K562 (cell line): ENCODE results near the gene YBX1. TPM values are rescaled to one million over a fixed set of nuclear protein-coding genes. Genes with fewer than 3 reads are reported as not detected.

Experiments
- CHCHD3 ChIP-seq: fragments of 250-450 bp; sonication (Bioruptor Pico); IDR thresholded peaks from 2 replicates; pipeline ENCODE4 v2.1.2; 2022; ENCODE audit warnings: mild to moderate bottlenecking
- EP300 ChIP-seq: IDR thresholded peaks from 2 replicates; pipeline ENCODE4 v1.6.1; 2012; ENCODE audit warnings: low read length, improper control_type of control experiment
- HOXB6 ChIP-seq: fragments of 250-450 bp; sonication (Bioruptor Pico); IDR thresholded peaks from 2 replicates; pipeline ENCODE4 v1.5.1; 2022; ENCODE audit warnings: mild to moderate bottlenecking, borderline replicate concordance
- LEF1 ChIP-seq: fragments of 450-650 bp; IDR thresholded peaks from 2 replicates; pipeline ENCODE4 v1.6.1; 2016; ENCODE audit warnings: mild to moderate bottlenecking
- MAZ ChIP-seq, 2 experiments: fragments of 450-650 bp in 1 of 2; sonication (generic) in 1 of 2; formaldehyde crosslinking; IDR thresholded peaks in 1 of 2; conservative IDR thresholded peaks in 1 of 2; 2 replicates each; pipeline versions ENCODE4 v1.4.0 to v1.5.0; 2020; ENCODE audit warnings: mild to moderate bottlenecking in 1 of 2, missing genetic modification reagents in 1 of 2
- PML ChIP-seq: IDR thresholded peaks from 2 replicates; pipeline ENCODE4 v1.6.1; 2012; ENCODE audit warnings: low read length, inconsistent platforms
- SIX5 ChIP-seq, 2 experiments: IDR thresholded peaks; 2 replicates each; pipeline ENCODE4 v1.6.1; 2011; ENCODE audit warnings: low read length in 2 of 2, borderline replicate concordance in 1 of 2, low read depth in 1 of 2, mild to moderate bottlenecking in 1 of 2, moderate library complexity in 1 of 2; ENCODE audit not compliant: insufficient read depth in 1 of 2
- SNIP1 ChIP-seq: fragments of 450-650 bp; IDR thresholded peaks from 2 replicates; pipeline ENCODE4 v1.7.1; 2017; ENCODE audit warnings: low read depth, mild to moderate bottlenecking
- TEAD2 ChIP-seq: fragments of 450-650 bp; IDR thresholded peaks from 2 replicates; pipeline ENCODE4 v1.6.1; 2016; ENCODE audit warnings: missing genetic modification characterization, control low read depth, missing compliant biosample characterization
- ZNF133 ChIP-seq: fragments of 250-450 bp; sonication (Bioruptor Pico); IDR thresholded peaks from 2 replicates; pipeline ENCODE4 v1.4.0; 2020; ENCODE audit warnings: mild to moderate bottlenecking
- ZNF146 ChIP-seq: IDR thresholded peaks from one replicate; pipeline ENCODE4 v1.6.1; 2018; ENCODE audit warnings: missing compliant biosample characterization; ENCODE audit not compliant: unreplicated experiment
- polyA plus RNA-seq, 8 experiments: library from polyadenylated mRNA; depleted of rRNA in 4 of 8; stranded (reverse) in 5 of 8; unstranded in 3 of 8; fragments of >200 nt; fragmentation: Nextera tagmentation in 2 of 8; fragmentation: Illumina TruSeq in 1 of 8; extraction: Ambion mirVana in 2 of 8; extraction: Trizol in 1 of 8; gene quantifications; 2 replicates each; pipeline versions ENCODE4 v1.2.1 to v1.2.3, GENCODE V29; 2011 to 2014; ENCODE audit warnings: inconsistent platforms in 1 of 8, missing spikeins in 1 of 8
- total RNA-seq, 7 experiments: library from RNA; depleted of rRNA in 6 of 7; stranded (reverse); fragments of >200 nt in 6 of 7; fragmentation: Illumina TruSeq in 2 of 7; extraction: Trizol in 2 of 7; gene quantifications; 2 replicates each; pipeline versions ENCODE4 v1.2.1 to v1.2.3, GENCODE V29; 2011 to 2021; ENCODE audit warnings: low replicate concordance in 1 of 7
- TF ChIP-seq, protein P1 (sequence below): fragments of 450-650 bp; formaldehyde crosslinking; IDR thresholded peaks from 2 replicates; pipeline ENCODE4 v1.4.0; 2020; ENCODE audit warnings: mild to moderate bottlenecking, mixed read lengths
- TF ChIP-seq, protein P2 (sequence below): fragments of 450-650 bp; formaldehyde crosslinking; IDR thresholded peaks from 2 replicates; pipeline ENCODE4 v1.4.0; 2022; ENCODE audit warnings: mild to moderate bottlenecking, moderate library complexity
- TF ChIP-seq, protein P3 (sequence below): fragments of 250-450 bp; sonication (Bioruptor Pico); IDR thresholded peaks from 2 replicates; pipeline ENCODE4 v1.8.0; 2022; ENCODE audit warnings: inconsistent platforms
- TF ChIP-seq, protein P4 (sequence below): fragments of 250-450 bp; sonication (Bioruptor Pico); IDR thresholded peaks from 2 replicates; pipeline ENCODE4 v1.5.1; 2021; ENCODE audit warnings: mild to moderate bottlenecking
- TF ChIP-seq, protein P5 (sequence below): fragments of 450-650 bp; IDR thresholded peaks from 2 replicates; pipeline ENCODE4 v1.6.1; 2017; ENCODE audit warnings: antibody characterized with exemption
- TF ChIP-seq, protein P6 (sequence below): fragments of 450-650 bp; conservative IDR thresholded peaks from 2 replicates; pipeline ENCODE4 v1.6.1; 2016; ENCODE audit warnings: missing genetic modification characterization, low read depth, mild to moderate bottlenecking, control low read depth, missing compliant biosample characterization

YBX1 gene
- total and polyA plus RNA-seq, 9 of the 15 experiments (the other 6 are each of a cell fraction or from before 2014, with no cell fraction given), result 363 to 1,955 (median 1,216) TPM

DNA sequence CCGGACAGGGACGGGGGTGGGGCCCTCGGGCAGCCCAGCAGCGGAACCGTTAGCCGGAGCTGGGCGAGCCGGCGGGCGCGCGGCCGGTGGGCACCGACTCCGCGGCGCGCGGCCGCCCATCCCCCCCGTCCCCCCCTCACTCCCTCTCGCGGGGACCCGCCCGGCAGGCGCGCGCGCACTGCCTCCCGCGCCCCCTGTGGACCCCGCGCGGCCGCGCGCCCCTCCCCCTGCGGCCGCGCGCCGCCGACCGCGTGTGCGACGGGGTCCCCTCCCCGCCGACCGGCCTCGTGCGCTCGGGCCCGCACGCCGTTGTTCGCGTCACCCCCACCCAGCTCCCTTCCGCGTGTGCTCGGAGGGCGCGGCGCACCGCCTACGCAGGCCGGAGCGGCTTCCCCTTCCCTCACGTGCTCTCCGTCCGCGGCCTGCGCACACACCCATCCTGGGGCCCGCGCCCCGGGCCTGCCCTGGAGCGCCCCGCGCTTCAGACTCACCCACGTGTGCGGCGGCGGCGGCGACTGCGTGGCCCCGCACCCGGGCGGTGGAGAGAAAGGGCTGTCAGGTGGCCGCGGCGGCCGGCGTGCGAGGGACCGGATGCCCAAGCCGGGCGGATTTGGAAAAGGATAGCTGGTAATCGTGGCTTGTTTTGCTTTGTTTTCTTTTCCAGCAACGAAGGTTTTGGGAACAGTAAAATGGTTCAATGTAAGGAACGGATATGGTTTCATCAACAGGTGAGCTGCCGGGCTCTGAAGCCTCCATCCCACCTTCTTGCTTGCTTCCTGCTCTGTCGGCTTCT is 717 bp downstream of the YBX1 start (continued):
- TF ChIP-seq, protein P1, sequence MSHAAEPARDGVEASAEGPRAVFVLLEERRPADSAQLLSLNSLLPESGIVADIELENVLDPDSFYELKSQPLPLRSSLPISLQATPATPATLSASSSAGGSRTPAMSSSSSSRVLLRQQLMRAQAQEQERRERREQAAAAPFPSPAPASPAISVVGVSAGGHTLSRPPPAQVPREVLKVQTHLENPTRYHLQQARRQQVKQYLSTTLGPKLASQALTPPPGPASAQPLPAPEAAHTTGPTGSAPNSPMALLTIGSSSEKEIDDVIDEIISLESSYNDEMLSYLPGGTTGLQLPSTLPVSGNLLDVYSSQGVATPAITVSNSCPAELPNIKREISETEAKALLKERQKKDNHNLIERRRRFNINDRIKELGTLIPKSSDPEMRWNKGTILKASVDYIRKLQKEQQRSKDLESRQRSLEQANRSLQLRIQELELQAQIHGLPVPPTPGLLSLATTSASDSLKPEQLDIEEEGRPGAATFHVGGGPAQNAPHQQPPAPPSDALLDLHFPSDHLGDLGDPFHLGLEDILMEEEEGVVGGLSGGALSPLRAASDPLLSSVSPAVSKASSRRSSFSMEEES (CRISPR knock-in tag), result peak; percentile 34
- TF ChIP-seq, protein P2, sequence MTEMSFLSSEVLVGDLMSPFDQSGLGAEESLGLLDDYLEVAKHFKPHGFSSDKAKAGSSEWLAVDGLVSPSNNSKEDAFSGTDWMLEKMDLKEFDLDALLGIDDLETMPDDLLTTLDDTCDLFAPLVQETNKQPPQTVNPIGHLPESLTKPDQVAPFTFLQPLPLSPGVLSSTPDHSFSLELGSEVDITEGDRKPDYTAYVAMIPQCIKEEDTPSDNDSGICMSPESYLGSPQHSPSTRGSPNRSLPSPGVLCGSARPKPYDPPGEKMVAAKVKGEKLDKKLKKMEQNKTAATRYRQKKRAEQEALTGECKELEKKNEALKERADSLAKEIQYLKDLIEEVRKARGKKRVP, result peak; percentile 28; the same call in 1 of the 2 replicates
- TF ChIP-seq, protein P3, sequence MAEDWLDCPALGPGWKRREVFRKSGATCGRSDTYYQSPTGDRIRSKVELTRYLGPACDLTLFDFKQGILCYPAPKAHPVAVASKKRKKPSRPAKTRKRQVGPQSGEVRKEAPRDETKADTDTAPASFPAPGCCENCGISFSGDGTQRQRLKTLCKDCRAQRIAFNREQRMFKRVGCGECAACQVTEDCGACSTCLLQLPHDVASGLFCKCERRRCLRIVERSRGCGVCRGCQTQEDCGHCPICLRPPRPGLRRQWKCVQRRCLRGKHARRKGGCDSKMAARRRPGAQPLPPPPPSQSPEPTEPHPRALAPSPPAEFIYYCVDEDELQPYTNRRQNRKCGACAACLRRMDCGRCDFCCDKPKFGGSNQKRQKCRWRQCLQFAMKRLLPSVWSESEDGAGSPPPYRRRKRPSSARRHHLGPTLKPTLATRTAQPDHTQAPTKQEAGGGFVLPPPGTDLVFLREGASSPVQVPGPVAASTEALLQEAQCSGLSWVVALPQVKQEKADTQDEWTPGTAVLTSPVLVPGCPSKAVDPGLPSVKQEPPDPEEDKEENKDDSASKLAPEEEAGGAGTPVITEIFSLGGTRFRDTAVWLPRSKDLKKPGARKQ, result no peak
- TF ChIP-seq LEF1, result no peak
- no peak for TF ChIP-seq SNIP1
- TF ChIP-seq, protein P4, sequence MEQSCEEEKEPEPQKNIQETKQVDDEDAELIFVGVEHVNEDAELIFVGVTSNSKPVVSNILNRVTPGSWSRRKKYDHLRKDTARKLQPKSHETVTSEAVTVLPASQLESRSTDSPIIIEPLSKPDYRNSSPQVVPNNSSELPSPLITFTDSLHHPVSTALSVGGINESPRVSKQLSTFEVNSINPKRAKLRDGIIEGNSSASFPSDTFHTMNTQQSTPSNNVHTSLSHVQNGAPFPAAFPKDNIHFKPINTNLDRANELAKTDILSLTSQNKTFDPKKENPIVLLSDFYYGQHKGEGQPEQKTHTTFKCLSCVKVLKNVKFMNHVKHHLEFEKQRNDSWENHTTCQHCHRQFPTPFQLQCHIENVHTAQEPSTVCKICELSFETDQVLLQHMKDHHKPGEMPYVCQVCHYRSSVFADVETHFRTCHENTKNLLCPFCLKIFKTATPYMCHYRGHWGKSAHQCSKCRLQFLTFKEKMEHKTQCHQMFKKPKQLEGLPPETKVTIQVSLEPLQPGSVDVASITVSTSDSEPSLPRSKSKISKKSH (CRISPR knock-in tag), result no peak
- no peak for TF ChIP-seq HOXB6 (CRISPR knock-in tag)
- no peak for TF ChIP-seq EP300
- no peak for TF ChIP-seq ZNF133 (CRISPR knock-in tag)
- TF ChIP-seq, protein P5, sequence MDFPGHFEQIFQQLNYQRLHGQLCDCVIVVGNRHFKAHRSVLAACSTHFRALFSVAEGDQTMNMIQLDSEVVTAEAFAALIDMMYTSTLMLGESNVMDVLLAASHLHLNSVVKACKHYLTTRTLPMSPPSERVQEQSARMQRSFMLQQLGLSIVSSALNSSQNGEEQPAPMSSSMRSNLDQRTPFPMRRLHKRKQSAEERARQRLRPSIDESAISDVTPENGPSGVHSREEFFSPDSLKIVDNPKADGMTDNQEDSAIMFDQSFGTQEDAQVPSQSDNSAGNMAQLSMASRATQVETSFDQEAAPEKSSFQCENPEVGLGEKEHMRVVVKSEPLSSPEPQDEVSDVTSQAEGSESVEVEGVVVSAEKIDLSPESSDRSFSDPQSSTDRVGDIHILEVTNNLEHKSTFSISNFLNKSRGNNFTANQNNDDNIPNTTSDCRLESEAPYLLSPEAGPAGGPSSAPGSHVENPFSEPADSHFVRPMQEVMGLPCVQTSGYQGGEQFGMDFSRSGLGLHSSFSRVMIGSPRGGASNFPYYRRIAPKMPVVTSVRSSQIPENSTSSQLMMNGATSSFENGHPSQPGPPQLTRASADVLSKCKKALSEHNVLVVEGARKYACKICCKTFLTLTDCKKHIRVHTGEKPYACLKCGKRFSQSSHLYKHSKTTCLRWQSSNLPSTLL, result no peak
- TF ChIP-seq CHCHD3 (CRISPR knock-in tag), result no peak
- no peak for TF ChIP-seq SIX5 (IDR thresholded peaks at IDR 0.05; ENCODE audit: borderline replicate concordance in 1 of 2, insufficient read depth in 1 of 2, low read depth in 1 of 2, low read length in 2 of 2)
- TF ChIP-seq PML, result no peak
- TF ChIP-seq, protein P6, sequence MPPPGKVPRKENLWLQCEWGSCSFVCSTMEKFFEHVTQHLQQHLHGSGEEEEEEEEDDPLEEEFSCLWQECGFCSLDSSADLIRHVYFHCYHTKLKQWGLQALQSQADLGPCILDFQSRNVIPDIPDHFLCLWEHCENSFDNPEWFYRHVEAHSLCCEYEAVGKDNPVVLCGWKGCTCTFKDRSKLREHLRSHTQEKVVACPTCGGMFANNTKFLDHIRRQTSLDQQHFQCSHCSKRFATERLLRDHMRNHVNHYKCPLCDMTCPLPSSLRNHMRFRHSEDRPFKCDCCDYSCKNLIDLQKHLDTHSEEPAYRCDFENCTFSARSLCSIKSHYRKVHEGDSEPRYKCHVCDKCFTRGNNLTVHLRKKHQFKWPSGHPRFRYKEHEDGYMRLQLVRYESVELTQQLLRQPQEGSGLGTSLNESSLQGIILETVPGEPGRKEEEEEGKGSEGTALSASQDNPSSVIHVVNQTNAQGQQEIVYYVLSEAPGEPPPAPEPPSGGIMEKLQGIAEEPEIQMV (tag), result 0 out of 2 replicates have a peak, but pooled peaks have one; percentile 29
- peak; percentile 53 to 85; a peak in 3 of 4 replicates for TF ChIP-seq MAZ (CRISPR knock-in tag; conservative IDR thresholded peaks at IDR 0.05 in 1 of 2, IDR thresholded peaks at IDR 0.05 in 1 of 2)
- no peak for TF ChIP-seq TEAD2 (tag)
- TF ChIP-seq ZNF146 (CRISPR knock-in tag), result no peak
